GM21423 (cell line): ENCODE measurements around the gene TLX2.
"Not testable (repeated sequence)": the region's sequence is repeated elsewhere in the genome, so short reads cannot be mapped to it uniquely, and the experiment has no call there.

Source experiments
- ATAC-seq: cut with Tn5 transposase; IDR thresholded peaks from one replicate; pipeline ENCODE4 v1.9.1; 2021; ENCODE audit warnings: mild to moderate bottlenecking, moderate library complexity; ENCODE audit not compliant: unreplicated experiment

The TLX2 gene

GRCh38 chr2:74514368-74515270 is at the start of gene TLX2:
TLX2 (plus strand) TSS chr2:74514450; CDS start chr2:74514807, 357 bp downstream.
- ATAC-seq = no peak

GRCh38 chr2:74470742-74471141 is 43.5 kb upstream of the TLX2 start:
- ATAC-seq = not testable (repeated sequence)

GRCh38 chr2:74471332-74472065 is 42.8 kb upstream of the TLX2 start:
- ATAC-seq = no peak

GRCh38 chr2:74472086-74472944 is 41.9 kb upstream of the TLX2 start, which contains the start of gene MRPL53:
MRPL53 (minus strand) TSS chr2:74472680; CDS start chr2:74472660, 20 bp downstream.
- peak; percentile 82 for ATAC-seq

- ATAC-seq = no peak
These were observed 41.3 kb upstream of the TLX2 start for GRCh38 chr2:74472945-74473258.

- ATAC-seq = no peak
These were observed 39.8 kb upstream of the TLX2 start for GRCh38 chr2:74474481-74474880.

- no peak for ATAC-seq
These were observed 39.4 kb upstream of the TLX2 start for GRCh38 chr2:74474899-74475298.

- no peak for ATAC-seq
These were observed 32.8 kb upstream of the TLX2 start for GRCh38 chr2:74481431-74481830.

GRCh38 chr2:74481961-74482800 is 32.1 kb upstream of the TLX2 start:
- peak; percentile 35 for ATAC-seq

GRCh38 chr2:74482801-74483674 is 31.2 kb upstream of the TLX2 start, which contains the start of the genes CCDC142 and TTC31:
CCDC142 (minus strand) TSS chr2:74482998; CDS start chr2:74482837, 161 bp downstream.
TTC31 (plus strand) TSS chr2:74483081; CDS start chr2:74483096, 15 bp downstream.
- peak; percentile 93 for ATAC-seq

- not testable (repeated sequence) for ATAC-seq
These were observed 30.5 kb upstream of the TLX2 start for GRCh38 chr2:74483675-74484164.

- ATAC-seq = no peak
These were observed 28.1 kb upstream of the TLX2 start for GRCh38 chr2:74486141-74486540.

- ATAC-seq = no peak
These were observed 25.4 kb upstream of the TLX2 start for GRCh38 chr2:74488643-74489481.

GRCh38 chr2:74489906-74490305 is 24.3 kb upstream of the TLX2 start:
- no peak for ATAC-seq

- ATAC-seq = no peak
These were observed 22.4 kb upstream of the TLX2 start for GRCh38 chr2:74491648-74492544.

GRCh38 chr2:74493546-74493945 is 20.7 kb upstream of the TLX2 start:
- ATAC-seq = no peak

- ATAC-seq = no peak
These were observed 18.8 kb upstream of the TLX2 start for GRCh38 chr2:74495440-74495839.
